Hair follicle dermal papilla cell (primary cell): ENCODE results near the gene NR6A1. TPM values are rescaled to one million over a fixed set of nuclear protein-coding genes. Genes with fewer than 3 reads are reported as not detected.

Experiments used
- small RNA-seq: library from RNA; depleted of rRNA; stranded (forward); fragments of <200 nt; gene quantifications from one replicate; pipeline ENCODE3, GENCODE V24; 2012
- total RNA-seq: library from RNA; depleted of rRNA; stranded (reverse); fragments of >200 nt; gene quantifications from 2 replicates; pipeline ENCODE4 v1.2.3, GENCODE V29; 2012

The NR6A1 gene
- 0.65 and 0.97 TPM in 2 replicates for total RNA-seq

DNA sequence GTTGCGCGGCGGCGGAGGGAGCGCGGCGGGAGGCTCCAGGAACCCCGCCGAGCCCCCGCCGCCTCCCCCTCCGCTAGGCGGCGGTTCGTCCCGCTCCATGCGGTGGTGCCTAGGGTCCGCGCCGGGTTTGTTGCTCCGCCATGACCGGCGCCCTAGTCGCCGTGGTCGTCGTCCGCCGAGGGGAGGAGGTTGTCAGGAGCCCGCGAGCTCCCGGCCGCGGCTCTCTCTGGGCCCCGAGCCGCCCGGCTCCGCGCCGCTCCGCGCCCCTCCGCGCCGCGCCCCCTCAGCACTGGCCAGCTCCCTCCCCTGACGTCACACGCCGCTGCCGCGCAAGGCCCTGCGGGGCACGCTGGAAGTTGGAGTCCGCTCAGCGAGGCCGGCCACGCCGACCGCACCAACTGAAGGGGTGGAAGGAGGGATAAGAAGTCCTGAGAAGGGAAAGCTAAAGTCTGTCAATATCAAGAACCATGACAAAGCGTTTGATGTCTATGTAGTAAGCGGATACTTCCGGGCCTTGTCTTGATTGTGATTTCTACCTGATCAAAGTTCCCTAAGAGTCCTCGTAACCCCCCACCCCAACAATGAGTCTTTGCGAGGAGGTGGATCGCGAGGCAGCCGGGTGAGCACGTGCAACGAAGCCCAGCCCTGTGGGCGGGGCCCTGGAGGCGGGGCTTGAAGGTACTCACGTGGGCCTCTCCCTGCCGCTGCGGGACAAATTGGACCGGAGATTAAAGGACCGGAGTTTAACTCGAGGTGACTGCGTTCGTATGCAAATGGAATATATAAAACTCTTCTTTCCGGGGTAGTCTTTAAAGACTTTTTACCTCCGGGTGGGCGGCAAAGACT, at the start of gene NR6A1:
Gene NR6A1, minus strand, starts transcription at position 291 of the 846 bp plus-strand sequence.

DNA sequence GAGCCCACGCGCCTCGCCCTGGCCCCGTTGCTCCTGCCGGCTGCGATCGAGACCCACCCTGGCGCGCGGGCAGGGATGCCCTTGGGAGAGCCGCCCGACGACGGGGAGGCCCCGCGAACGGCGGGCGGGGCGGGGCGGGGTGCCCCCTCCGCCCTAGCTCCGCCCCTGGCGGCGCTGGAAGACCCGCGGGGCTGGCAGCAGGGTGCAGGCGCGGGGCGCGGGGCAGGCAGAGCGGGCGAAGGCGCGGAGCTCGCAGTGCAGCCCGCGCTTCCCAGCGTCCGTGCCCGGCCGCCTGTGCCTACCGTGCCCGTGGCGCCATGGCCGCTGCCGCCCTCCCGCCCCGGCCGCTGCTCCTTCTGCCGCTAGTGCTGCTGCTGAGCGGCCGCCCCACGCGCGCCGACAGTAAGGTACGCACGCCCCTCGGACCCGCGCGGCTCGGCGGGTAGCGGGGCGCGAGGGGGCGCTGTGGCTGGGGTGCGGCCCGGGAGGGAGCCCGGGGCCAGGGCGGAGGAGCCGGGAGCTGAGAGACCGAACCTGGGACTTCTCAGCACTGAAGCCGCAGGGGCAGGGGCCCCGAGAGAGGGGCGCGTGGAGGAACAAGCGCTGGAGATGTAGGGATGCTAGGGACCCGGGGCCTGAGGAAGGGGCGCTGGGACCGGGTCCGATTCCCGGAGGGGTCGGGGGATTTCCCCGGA, 6.0 kb upstream of the NR6A1 start, which contains the start of gene OLFML2A:
Gene OLFML2A, plus strand, starts transcription at position 180 of the 695 bp plus-strand sequence. Its CDS starts 138 bp downstream, at position 318.

DNA sequence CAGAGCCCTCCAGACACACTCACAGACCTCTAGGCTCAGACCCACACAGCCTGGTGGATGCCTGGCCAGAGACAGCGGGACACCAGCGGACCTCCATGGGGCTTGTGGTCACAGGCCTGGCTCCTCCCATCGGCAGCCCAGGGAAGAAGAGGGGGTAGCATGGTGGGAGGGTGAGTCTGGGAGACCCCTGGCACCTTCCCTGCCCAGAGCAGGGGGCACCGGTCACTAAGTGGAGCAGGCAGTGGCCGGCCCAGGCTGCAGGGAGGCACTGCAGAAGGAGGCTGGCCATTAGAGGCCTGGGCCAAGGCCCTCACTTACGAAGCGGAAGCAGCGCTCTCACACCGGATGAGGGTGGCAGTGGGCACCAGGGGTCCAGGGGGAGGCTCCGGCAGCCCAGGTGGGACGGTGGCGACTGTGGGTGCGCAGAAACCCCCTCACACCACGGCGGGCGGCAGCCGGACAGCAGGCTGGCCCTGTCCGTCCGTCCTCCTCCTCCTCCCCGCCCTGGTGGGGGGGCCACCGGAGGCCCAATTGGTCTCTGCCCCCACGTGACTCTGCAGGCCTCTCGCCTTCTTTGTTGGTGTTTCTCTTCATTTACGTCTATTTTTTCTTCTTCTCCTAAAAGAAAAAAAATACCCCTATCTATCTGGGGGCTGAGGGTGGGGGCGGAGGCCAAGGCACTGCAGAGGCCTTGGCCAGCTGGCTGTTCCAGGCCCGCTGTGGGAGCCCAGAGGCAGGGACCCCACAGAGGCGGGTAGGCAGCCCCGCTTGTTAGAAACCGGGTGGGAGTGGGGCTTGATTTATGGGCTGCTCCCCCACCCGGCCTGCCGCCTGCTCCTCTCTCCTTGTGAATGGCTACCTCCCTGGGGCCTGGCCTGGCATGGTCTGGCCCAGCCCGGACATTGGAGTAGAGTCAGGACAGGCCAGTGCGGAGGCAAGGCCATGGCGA, 263.9 kb downstream of the NR6A1 start, which contains the start of gene NR5A1:
Gene NR5A1, minus strand, starts transcription at position 469 of the 949 bp plus-strand sequence. CDS start 4,004 bp downstream, outside the sequence.

Small RNA genes within 50 kb of the gene (small RNA-seq; reads per million reads assigned to genes)
- gene MIR181A2 = 2,949 reads per million, percentile 100 among the genes with 10 or more reads in this experiment
- 711 reads per million, percentile 99 among the genes with 10 or more reads in this experiment for gene MIR181B2
- not detected for gene RN7SL302P

Other genes with a start within 250 kb of the NR6A1 start
- gene OLFML2A, start 5.8 kb upstream of the NR6A1 start, total RNA-seq = 24.7 and 47.6 TPM in 2 replicates
- gene WDR38, start 82.1 kb upstream of the NR6A1 start, total RNA-seq = not detected in 2 replicates
- 1,053 and 1,407 TPM in 2 replicates for gene RPL35, start 90.6 kb upstream of the NR6A1 start, total RNA-seq
- gene ARPC5L, start 90.8 kb upstream of the NR6A1 start, total RNA-seq = 7.1 and 8.3 TPM in 2 replicates
- gene GOLGA1, start 169.8 kb upstream of the NR6A1 start, total RNA-seq = 10.4 and 13.6 TPM in 2 replicates